NAMALWA (cell line): ENCODE results near the gene MBNL1.
"Not testable (repeated sequence)": the region's sequence is repeated elsewhere in the genome, so short reads cannot be mapped to it uniquely, and the experiment has no call there.

Experiments used
- DNase-seq: peaks from one replicate; pipeline ENCODE4 v3.0.0-alpha.2; 2015; ENCODE audit warnings: low spot score

Gene MBNL1

GRCh38 chr3:152379415-152380042, 110.8 kb downstream of the MBNL1 start:
- no peak for DNase-seq

- no peak for DNase-seq
Measured at GRCh38 chr3:152380043-152380442, 111.3 kb downstream of the MBNL1 start.

- no peak for DNase-seq
Measured at GRCh38 chr3:152381881-152382295, 113.2 kb downstream of the MBNL1 start.

- no peak for DNase-seq
Measured at GRCh38 chr3:152382312-152383135, 113.8 kb downstream of the MBNL1 start.

GRCh38 chr3:152383136-152383606, 114.4 kb downstream of the MBNL1 start:
- no peak for DNase-seq

GRCh38 chr3:152384412-152384811, 115.7 kb downstream of the MBNL1 start:
- DNase-seq = no peak

- DNase-seq = no peak
Measured at GRCh38 chr3:152385761-152386160, 117.0 kb downstream of the MBNL1 start.

GRCh38 chr3:152386208-152386607, 117.5 kb downstream of the MBNL1 start:
- no peak for DNase-seq

- no peak for DNase-seq
Measured at GRCh38 chr3:152388631-152389030, 119.9 kb downstream of the MBNL1 start.

- DNase-seq = no peak
Measured at GRCh38 chr3:152389316-152389934, 120.7 kb downstream of the MBNL1 start.

- DNase-seq = no peak
Measured at GRCh38 chr3:152390647-152391046, 121.9 kb downstream of the MBNL1 start.

- no peak for DNase-seq
Measured at GRCh38 chr3:152391671-152392070, 122.9 kb downstream of the MBNL1 start.

- no peak for DNase-seq
Measured at GRCh38 chr3:152392272-152392880, 123.6 kb downstream of the MBNL1 start.

GRCh38 chr3:152394246-152394645, 125.5 kb downstream of the MBNL1 start:
- no peak for DNase-seq

- no peak for DNase-seq
Measured at GRCh38 chr3:152395764-152396163, 127.0 kb downstream of the MBNL1 start.

- no peak for DNase-seq
Measured at GRCh38 chr3:152396867-152397266, 128.1 kb downstream of the MBNL1 start.

GRCh38 chr3:152397348-152397747, 128.6 kb downstream of the MBNL1 start:
- DNase-seq = not testable (repeated sequence)

- DNase-seq = no peak
Measured at GRCh38 chr3:152398495-152398894, 129.8 kb downstream of the MBNL1 start.

- DNase-seq = no peak
Measured at GRCh38 chr3:152399374-152399773, 130.6 kb downstream of the MBNL1 start.

GRCh38 chr3:152400887-152401286, 132.2 kb downstream of the MBNL1 start:
- no peak for DNase-seq

- no peak for DNase-seq
Measured at GRCh38 chr3:152402695-152403451, 134.1 kb downstream of the MBNL1 start.

- no peak for DNase-seq
Measured at GRCh38 chr3:152403632-152404066, 134.9 kb downstream of the MBNL1 start.
